Cardiac muscle cell (in vitro differentiated cells and primary cell): ENCODE measurements around the gene COL2A1. TPM values are rescaled to one million over a fixed set of nuclear protein-coding genes. Genes with fewer than 3 reads are reported as not detected.

Experiments
- DNase-seq, 2 donors: peaks; one replicate each; pipeline versions ENCODE4 v3.0.0 to v3.0.0-alpha.2; 2010 to 2017; ENCODE audit warnings: low read depth in 1 of 2, low spot score in 1 of 2
- H3K27ac ChIP-seq: fragments of 200-600 bp; sonication (generic); 2 replicates; pipeline ENCODE4 v1.5.1; 2016
- H3K27me3 ChIP-seq: fragments of 200-600 bp; sonication (generic); 2 replicates; pipeline ENCODE4 v1.6.0; 2016; ENCODE audit warnings: control low read depth
- H3K36me3 ChIP-seq: fragments of 200-600 bp; sonication (generic); 2 replicates; pipeline ENCODE4 v1.5.1; 2016; ENCODE audit warnings: control low read depth
- H3K4me1 ChIP-seq: fragments of 200-600 bp; sonication (generic); 2 replicates; pipeline ENCODE4 v1.8.1; 2017; ENCODE audit warnings: low read depth, mild to moderate bottlenecking, mixed run types
- H3K4me3 ChIP-seq: fragments of 200-600 bp; sonication (generic); 2 replicates; pipeline ENCODE4 v1.5.1; 2016; ENCODE audit warnings: mild to moderate bottlenecking
- H3K9me3 ChIP-seq: fragments of 200-600 bp; sonication (generic); 2 replicates; pipeline ENCODE4 v1.5.1; 2017; ENCODE audit warnings: low read depth, mild to moderate bottlenecking, control low read depth
- polyA plus RNA-seq: library from polyadenylated mRNA; unstranded; fragments of >200 nt; fragmentation: Nextera tagmentation; extraction: Ambion mirVana; gene quantifications from 2 replicates; pipeline ENCODE4 v1.2.1, GENCODE V29; 2016
- total RNA-seq: library from RNA; depleted of rRNA; stranded (reverse); fragments of >200 nt; gene quantifications from 2 replicates; pipeline ENCODE4 v1.2.3, GENCODE V29; 2016
- TF ChIP-seq, protein P1 (sequence below): IDR thresholded peaks from 2 replicates; pipeline ENCODE4 v1.5.1; 2012; ENCODE audit warnings: low read depth, mild to moderate bottlenecking, low read length

Gene COL2A1
- total and polyA plus RNA-seq, 2 experiments from 2014 or later, result 261 to 596 TPM

DNA sequence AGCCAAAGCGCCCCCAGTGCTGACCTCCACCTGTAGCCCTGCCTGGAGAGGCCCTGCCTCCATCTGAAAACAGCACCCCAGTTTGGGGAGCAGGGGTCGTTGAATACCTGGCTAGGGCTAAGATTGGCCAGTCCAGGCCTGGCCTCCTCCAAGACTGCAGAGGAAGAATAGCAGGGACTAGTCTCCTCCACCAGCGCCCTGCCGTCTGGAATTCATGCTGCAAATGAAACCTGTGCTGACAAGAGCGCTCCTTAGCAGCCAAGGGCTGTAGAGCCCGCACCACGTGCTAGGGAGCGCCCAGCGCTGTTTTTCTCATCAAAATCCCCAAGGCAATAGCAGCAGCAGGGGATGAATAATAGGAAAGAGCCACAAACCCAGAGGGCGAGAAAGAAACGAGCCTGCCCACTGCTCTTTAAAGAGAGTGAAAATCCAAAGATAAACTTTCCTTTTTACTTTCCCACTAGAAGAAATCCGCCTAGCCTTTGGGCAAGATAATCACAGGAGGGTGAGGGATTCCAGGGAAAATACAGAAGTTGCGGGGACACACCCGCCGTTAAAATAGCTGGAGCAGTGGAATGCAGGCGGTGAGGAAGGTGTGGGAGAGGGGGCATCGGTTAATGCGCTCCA is 3.3 kb downstream of the COL2A1 start:
- peak; percentile 74 to 78 for DNase-seq
- H3K4me3 ChIP-seq, result peak overlapping the region; percentile 35
- H3K27me3 ChIP-seq, result peaks cover 24% of the 10 kb centered on the region
- peaks cover 24% of the 10 kb centered on the region for H3K4me1 ChIP-seq
- H3K27ac ChIP-seq, result no peak overlapping the region
- H3K36me3 ChIP-seq, result peaks cover 19% of the 10 kb centered on the region
- TF ChIP-seq, protein P1, sequence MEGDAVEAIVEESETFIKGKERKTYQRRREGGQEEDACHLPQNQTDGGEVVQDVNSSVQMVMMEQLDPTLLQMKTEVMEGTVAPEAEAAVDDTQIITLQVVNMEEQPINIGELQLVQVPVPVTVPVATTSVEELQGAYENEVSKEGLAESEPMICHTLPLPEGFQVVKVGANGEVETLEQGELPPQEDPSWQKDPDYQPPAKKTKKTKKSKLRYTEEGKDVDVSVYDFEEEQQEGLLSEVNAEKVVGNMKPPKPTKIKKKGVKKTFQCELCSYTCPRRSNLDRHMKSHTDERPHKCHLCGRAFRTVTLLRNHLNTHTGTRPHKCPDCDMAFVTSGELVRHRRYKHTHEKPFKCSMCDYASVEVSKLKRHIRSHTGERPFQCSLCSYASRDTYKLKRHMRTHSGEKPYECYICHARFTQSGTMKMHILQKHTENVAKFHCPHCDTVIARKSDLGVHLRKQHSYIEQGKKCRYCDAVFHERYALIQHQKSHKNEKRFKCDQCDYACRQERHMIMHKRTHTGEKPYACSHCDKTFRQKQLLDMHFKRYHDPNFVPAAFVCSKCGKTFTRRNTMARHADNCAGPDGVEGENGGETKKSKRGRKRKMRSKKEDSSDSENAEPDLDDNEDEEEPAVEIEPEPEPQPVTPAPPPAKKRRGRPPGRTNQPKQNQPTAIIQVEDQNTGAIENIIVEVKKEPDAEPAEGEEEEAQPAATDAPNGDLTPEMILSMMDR, result peak; percentile 3
- no peaks in the 10 kb centered on the region for H3K9me3 ChIP-seq

DNA sequence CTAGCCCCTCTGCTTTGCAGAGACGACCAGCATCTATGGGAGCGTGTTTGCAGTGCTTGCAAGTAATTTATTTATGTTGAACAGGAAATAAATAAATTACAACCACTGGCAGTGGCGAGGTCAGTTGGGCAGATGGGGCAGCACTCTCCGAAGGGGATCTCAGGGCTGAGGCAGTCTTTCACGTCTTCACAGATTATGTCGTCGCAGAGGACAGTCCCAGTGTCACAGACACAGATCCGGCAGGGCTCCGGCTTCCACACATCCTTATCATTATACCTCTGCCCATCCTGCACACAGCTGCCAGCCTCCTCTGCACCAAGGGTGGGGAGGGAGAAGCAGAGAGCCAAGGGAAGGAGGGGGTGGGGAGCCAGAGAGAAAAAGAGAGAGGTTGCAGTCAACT is 4.5 kb downstream of the COL2A1 start:
- TF ChIP-seq, protein P1, result no peak
- Histone ChIP-seq H3K36me3 (peaks cover 26% of the 10 kb centered on the region), H3K4me3 (no peak overlapping the region), H3K27ac (no peak overlapping the region), H3K27me3 (peaks cover 15% of the 10 kb centered on the region), H3K4me1 (peaks cover 17% of the 10 kb centered on the region), H3K9me3 (no peaks in the 10 kb centered on the region)
- no peak for DNase-seq

DNA sequence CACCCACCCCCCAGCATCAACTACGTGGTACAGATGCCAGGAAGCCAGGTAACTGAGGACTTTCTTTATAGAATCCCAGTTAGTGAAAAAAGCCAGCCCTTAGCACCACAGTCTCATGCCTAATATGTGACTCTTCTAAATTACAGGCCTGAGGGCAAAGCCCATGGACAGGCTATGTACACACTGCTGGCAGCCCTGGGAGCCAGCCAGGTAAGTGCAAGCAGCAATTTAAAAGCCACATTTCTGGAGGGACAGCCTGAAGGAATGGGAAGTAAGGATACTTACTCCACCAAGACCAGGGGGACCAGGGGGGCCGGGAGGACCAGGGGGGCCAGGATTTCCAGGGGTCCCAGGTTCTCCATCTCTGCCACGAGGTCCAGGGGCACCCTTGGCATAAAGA is 7.0 kb downstream of the COL2A1 start:
- Histone ChIP-seq H3K9me3 (no peaks in the 10 kb centered on the region), H3K4me3 (no peak overlapping the region), H3K36me3 (peaks cover 39% of the 10 kb centered on the region), H3K27ac (no peak overlapping the region), H3K4me1 (peaks cover 6% of the 10 kb centered on the region), H3K27me3 (peaks cover 2% of the 10 kb centered on the region)
- DNase-seq, result no peak
- TF ChIP-seq, protein P1, result no peak

DNA sequence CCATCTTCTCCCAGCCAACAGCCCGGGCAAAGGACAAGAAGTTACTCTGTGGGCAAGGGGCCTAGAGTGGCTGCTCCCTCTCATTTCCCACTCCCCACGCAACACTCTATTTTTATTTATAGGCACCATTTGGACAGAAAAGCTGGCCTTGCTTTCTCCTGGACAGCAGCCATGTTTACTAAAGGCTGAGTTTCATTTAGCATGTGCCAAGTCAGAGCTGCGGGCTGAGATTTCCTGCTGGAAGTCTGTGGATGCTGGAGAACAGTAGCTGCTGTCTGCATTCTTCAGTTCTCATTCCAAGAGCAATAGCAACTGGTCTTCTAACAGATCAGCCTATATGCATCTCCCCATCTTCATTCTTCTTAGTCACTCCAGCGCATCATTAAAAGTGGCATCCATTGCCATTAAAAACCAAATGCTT is 8.3 kb downstream of the COL2A1 start:
- Histone ChIP-seq H3K36me3 (peaks cover 39% of the 10 kb centered on the region), H3K27me3 (peaks cover 2% of the 10 kb centered on the region), H3K27ac (no peak overlapping the region), H3K4me1 (peaks cover 4% of the 10 kb centered on the region), H3K4me3 (no peak overlapping the region), H3K9me3 (no peaks in the 10 kb centered on the region)
- DNase-seq, result peak in 1 of 2 donors; percentile 90
- TF ChIP-seq, protein P1, result no peak

DNA sequence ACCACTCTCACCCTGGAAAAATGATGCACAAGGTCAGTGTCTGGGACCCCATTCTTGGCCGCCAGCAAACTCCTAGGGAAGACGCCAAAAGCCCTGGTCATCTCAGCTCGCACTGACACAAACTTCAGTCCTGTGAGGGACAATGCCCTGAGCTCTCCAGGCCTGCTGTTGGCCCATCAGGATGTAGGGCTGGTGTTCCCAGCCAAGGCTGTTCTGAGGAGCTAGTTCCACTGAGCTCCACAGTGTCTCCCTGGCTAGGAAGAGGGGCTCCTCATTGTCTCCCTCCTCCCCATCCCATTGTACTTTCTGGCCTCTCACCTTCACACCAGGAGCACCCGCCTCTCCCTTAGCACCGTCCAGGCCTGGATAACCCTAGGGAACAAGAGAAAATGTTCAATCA is 10.8 kb downstream of the COL2A1 start:
- Histone ChIP-seq H3K36me3 (peaks cover 39% of the 10 kb centered on the region), H3K9me3 (no peaks in the 10 kb centered on the region), H3K27me3 (peaks cover 2% of the 10 kb centered on the region), H3K4me1 (no peaks in the 10 kb centered on the region), H3K27ac (no peak overlapping the region), H3K4me3 (no peak overlapping the region)
- TF ChIP-seq, protein P1, result no peak
- DNase-seq, result no peak
